Epithelial cell of esophagus (primary cell): ENCODE results near the gene TSPY4.
"Not testable (repeated sequence)": the region's sequence is repeated elsewhere in the genome, so short reads cannot be mapped to it uniquely, and the experiment has no call there.

Source experiments
- DNase-seq: peaks from one replicate; pipeline ENCODE4 v3.0.0; 2010; ENCODE audit warnings: low read depth
- H3K4me3 ChIP-seq: 2 replicates; pipeline ENCODE4 v1.5.1; 2011; ENCODE audit warnings: mild to moderate bottlenecking, low read length, control low read depth
- TF ChIP-seq, protein P1 (sequence below): IDR thresholded peaks from 2 replicates; pipeline ENCODE4 v1.5.1; 2011; ENCODE audit warnings: low read depth, mild to moderate bottlenecking, low read length, control low read depth, inconsistent platforms; ENCODE audit not compliant: insufficient read depth; ENCODE audit errors: missing control alignments

TSPY4 gene

GRCh38 chrY:9337164-9337563 is at the start of gene TSPY4:
TSPY4 (plus strand) TSS chrY:9337464; CDS start chrY:9337510, 46 bp downstream.
- DNase-seq, H3K4me3 ChIP-seq: not testable (repeated sequence)

DNA sequence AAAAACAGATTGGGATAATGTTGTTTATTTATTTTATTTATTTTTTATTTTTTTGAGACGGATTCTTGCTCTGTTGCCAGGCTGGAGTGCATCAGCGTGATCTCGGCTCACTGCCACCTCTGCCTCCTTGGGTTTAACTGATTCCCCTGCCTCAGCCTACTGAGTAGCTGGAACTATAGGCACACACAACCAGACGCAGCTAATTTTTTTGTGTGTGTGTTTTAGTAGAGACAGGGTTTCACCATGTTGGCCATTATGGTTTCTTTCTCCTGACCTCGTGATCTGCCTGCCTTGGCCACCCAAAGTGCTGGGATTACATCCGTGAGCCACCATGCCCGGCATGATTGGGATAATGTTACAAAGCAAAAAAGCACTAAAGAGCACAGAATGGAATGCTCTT is 16.3 kb upstream of the TSPY4 start:
- TF ChIP-seq, protein P1, sequence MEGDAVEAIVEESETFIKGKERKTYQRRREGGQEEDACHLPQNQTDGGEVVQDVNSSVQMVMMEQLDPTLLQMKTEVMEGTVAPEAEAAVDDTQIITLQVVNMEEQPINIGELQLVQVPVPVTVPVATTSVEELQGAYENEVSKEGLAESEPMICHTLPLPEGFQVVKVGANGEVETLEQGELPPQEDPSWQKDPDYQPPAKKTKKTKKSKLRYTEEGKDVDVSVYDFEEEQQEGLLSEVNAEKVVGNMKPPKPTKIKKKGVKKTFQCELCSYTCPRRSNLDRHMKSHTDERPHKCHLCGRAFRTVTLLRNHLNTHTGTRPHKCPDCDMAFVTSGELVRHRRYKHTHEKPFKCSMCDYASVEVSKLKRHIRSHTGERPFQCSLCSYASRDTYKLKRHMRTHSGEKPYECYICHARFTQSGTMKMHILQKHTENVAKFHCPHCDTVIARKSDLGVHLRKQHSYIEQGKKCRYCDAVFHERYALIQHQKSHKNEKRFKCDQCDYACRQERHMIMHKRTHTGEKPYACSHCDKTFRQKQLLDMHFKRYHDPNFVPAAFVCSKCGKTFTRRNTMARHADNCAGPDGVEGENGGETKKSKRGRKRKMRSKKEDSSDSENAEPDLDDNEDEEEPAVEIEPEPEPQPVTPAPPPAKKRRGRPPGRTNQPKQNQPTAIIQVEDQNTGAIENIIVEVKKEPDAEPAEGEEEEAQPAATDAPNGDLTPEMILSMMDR = no peak
- DNase-seq = no peak
- no peak overlapping the region for H3K4me3 ChIP-seq

DNA sequence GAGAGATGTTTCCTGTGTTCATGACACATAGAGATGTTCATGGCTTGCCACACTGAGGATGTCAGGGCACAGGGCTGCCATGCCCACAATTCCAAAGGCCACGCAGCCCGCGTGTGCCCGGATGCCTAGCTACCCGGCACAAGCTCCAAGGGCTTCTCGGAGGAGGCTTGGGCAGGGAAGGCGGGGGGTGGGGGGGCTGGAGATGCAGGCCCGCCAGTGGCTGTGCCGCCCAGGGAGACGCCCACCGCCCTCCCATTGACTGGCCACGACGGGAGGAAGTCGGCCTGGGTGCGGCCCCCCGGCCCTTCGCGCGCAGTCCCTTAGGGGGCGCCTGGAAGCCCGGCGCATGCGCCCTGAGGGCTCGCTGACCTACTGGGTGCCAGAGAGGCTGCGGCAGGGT is 20.2 kb downstream of the TSPY4 start, which contains the start of gene TSPY8:
Gene TSPY8 (plus strand): TSS at position 301 of the 400 bp plus-strand sequence. CDS start 46 bp downstream, at position 347.
- DNase-seq, H3K4me3 ChIP-seq: not testable (repeated sequence)
